Measurements from ENCODE around the gene MCOLN2. TPM values are rescaled to one million over a fixed set of nuclear protein-coding genes. Genes with fewer than 3 reads are reported as not detected.
"Not testable (repeated sequence)": the region's sequence is repeated elsewhere in the genome, so short reads cannot be mapped to it uniquely, and the experiment has no call there.

The MCOLN2 gene
- total RNA-seq, 1 donor from 2014 or later: not detected

DNA sequence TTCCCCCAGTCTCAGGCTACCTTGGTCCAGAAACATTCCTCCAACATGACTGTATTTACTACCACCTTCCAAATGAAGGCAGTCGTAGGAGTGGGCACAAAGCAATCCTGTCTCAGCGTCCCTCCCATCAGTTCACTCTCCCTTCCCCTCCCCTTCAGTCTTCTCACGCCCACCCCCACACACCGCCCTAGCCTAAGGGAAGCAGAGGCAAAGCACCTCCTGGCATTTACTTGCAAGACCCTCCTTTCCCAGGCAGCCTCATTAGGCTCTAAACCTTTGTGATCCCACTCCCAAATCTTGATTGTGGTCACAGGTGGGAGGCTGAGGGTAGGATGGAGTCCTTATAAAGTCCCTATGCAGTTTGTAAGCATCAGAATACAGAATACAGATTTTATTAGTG lies 80.0 kb downstream of the MCOLN2 start:
- TF ChIP-seq CTCF (IDR thresholded peaks at IDR 0.05; ENCODE audit: partially characterized antibody, unreplicated experiment): no peak
- Mint-ChIP-seq H3K9me3 (ENCODE audit: unreplicated experiment) (no peaks in the 10 kb centered on the region), H3K4me3 (ENCODE audit: unreplicated experiment) (no peak overlapping the region), H3K36me3 (ENCODE audit: unreplicated experiment) (no peaks in the 10 kb centered on the region), H3K27me3 (ENCODE audit: unreplicated experiment) (peaks cover 4% of the 10 kb centered on the region), H3K4me1 (ENCODE audit: low read depth, unreplicated experiment) (peaks cover 12% of the 10 kb centered on the region), H3K27ac (ENCODE audit: unreplicated experiment) (no peak overlapping the region)
- no peak for DNase-seq

DNA sequence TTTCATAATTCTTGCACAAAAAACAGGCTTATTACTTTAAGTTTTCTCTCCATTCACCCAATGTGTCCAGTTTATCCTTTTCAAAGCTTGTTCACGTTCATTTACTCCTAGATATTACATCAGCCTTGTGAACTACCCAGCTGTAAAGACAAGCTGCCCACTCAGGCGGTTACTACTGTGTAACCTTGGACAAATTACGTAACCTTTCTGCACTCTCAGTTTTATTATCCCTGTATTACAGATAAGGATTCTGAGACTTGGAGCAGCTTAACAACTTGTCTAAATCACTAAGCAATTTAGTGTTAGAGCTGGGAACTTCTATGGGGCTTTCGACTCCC lies 83.4 kb downstream of the MCOLN2 start:
- Mint-ChIP-seq H3K27me3 (ENCODE audit: unreplicated experiment) (peaks cover 1% of the 10 kb centered on the region), H3K4me1 (ENCODE audit: low read depth, unreplicated experiment) (peaks cover under 1% of the 10 kb centered on the region), H3K36me3 (ENCODE audit: unreplicated experiment) (no peaks in the 10 kb centered on the region), H3K4me3 (ENCODE audit: unreplicated experiment) (no peak overlapping the region), H3K9me3 (ENCODE audit: unreplicated experiment) (no peaks in the 10 kb centered on the region), H3K27ac (ENCODE audit: unreplicated experiment) (no peak overlapping the region)
- no peak for TF ChIP-seq CTCF (IDR thresholded peaks at IDR 0.05; ENCODE audit: partially characterized antibody, unreplicated experiment)
- no peak for DNase-seq

GRCh38 chr1:84912726-84913554 lies 84.0 kb downstream of the MCOLN2 start:
- TF ChIP-seq CTCF (IDR thresholded peaks at IDR 0.05; ENCODE audit: partially characterized antibody, unreplicated experiment): no peak
- Mint-ChIP-seq H3K27ac (ENCODE audit: unreplicated experiment) (no peak overlapping the region), H3K27me3 (ENCODE audit: unreplicated experiment) (no peaks in the 10 kb centered on the region), H3K4me3 (ENCODE audit: unreplicated experiment) (no peak overlapping the region), H3K36me3 (ENCODE audit: unreplicated experiment) (no peaks in the 10 kb centered on the region), H3K4me1 (ENCODE audit: low read depth, unreplicated experiment) (no peaks in the 10 kb centered on the region), H3K9me3 (ENCODE audit: unreplicated experiment) (no peaks in the 10 kb centered on the region)
- no peak for DNase-seq

- H3K9me3 Mint-ChIP-seq (ENCODE audit: unreplicated experiment); H3K27me3 Mint-ChIP-seq (ENCODE audit: unreplicated experiment); H3K4me1 Mint-ChIP-seq (ENCODE audit: low read depth, unreplicated experiment); H3K27ac Mint-ChIP-seq (ENCODE audit: unreplicated experiment); H3K4me3 Mint-ChIP-seq (ENCODE audit: unreplicated experiment); DNase-seq; H3K36me3 Mint-ChIP-seq (ENCODE audit: unreplicated experiment): not testable (repeated sequence)
These were observed 88.0 kb downstream of the MCOLN2 start for GRCh38 chr1:84908746-84909464.

- Mint-ChIP-seq H3K4me1 (ENCODE audit: low read depth, unreplicated experiment) (peaks cover 7% of the 10 kb centered on the region), H3K27me3 (ENCODE audit: unreplicated experiment) (no peaks in the 10 kb centered on the region), H3K4me3 (ENCODE audit: unreplicated experiment) (no peak overlapping the region), H3K27ac (ENCODE audit: unreplicated experiment) (no peak overlapping the region), H3K36me3 (ENCODE audit: unreplicated experiment) (peaks cover 2% of the 10 kb centered on the region), H3K9me3 (ENCODE audit: unreplicated experiment) (peaks cover under 1% of the 10 kb centered on the region)
- TF ChIP-seq CTCF (IDR thresholded peaks at IDR 0.05; ENCODE audit: partially characterized antibody, unreplicated experiment): no peak
- no peak for DNase-seq
These were observed 89.7 kb downstream of the MCOLN2 start for GRCh38 chr1:84907095-84907827.

- not testable (repeated sequence) for H3K9me3 Mint-ChIP-seq (ENCODE audit: unreplicated experiment); H3K27ac Mint-ChIP-seq (ENCODE audit: unreplicated experiment); H3K27me3 Mint-ChIP-seq (ENCODE audit: unreplicated experiment); H3K4me3 Mint-ChIP-seq (ENCODE audit: unreplicated experiment); DNase-seq; H3K4me1 Mint-ChIP-seq (ENCODE audit: low read depth, unreplicated experiment); H3K36me3 Mint-ChIP-seq (ENCODE audit: unreplicated experiment)
These were observed 94.2 kb downstream of the MCOLN2 start for GRCh38 chr1:84902727-84903126.
